Glomerular endothelial cell (primary cell): Measurements from ENCODE around the gene AADACL4. TPM values are rescaled to one million over a fixed set of nuclear protein-coding genes. Genes with fewer than 3 reads are reported as not detected.

ENCODE experiments used
- DNase-seq: peaks from one replicate; pipeline ENCODE4 v3.0.0-alpha.2; 2011; ENCODE audit warnings: low read depth, low spot score; ENCODE audit errors: extremely low read depth
- total RNA-seq: library from RNA; depleted of rRNA; stranded (reverse); fragments of >200 nt; gene quantifications from 2 replicates; pipeline ENCODE4 v1.2.3, GENCODE V29; 2015

AADACL4 gene
- total RNA-seq, 1 donor from 2014 or later = not detected

- DNase-seq = no peak
These were observed 32.9 kb upstream of the AADACL4 start for GRCh38 chr1:12610941-12611340.

GRCh38 chr1:12613180-12613579 lies 30.7 kb upstream of the AADACL4 start:
- no peak for DNase-seq

- no peak for DNase-seq
These were observed 29.3 kb upstream of the AADACL4 start for GRCh38 chr1:12614402-12615158.

GRCh38 chr1:12615159-12615864 lies 28.6 kb upstream of the AADACL4 start:
- no peak for DNase-seq

GRCh38 chr1:12615865-12616708 lies 27.8 kb upstream of the AADACL4 start:
- DNase-seq = no peak

GRCh38 chr1:12616709-12617373 lies 27.0 kb upstream of the AADACL4 start:
- DNase-seq = no peak

GRCh38 chr1:12617511-12617900 lies 26.4 kb upstream of the AADACL4 start:
- no peak for DNase-seq

GRCh38 chr1:12617901-12618660 lies 25.8 kb upstream of the AADACL4 start, which contains the start of gene DHRS3:
Gene DHRS3, minus strand, starts transcription at chr1:12618210. Its CDS starts 862 bp downstream, at chr1:12617348.
- no peak for DNase-seq

GRCh38 chr1:12618661-12618964 lies 25.3 kb upstream of the AADACL4 start:
- no peak for DNase-seq

- DNase-seq = no peak
These were observed 24.7 kb upstream of the AADACL4 start for GRCh38 chr1:12618965-12619791.

GRCh38 chr1:12619792-12620487 lies 23.9 kb upstream of the AADACL4 start:
- no peak for DNase-seq

GRCh38 chr1:12620488-12620865 lies 23.4 kb upstream of the AADACL4 start:
- DNase-seq = no peak

- no peak for DNase-seq
These were observed 23.0 kb upstream of the AADACL4 start for GRCh38 chr1:12620931-12621330.

GRCh38 chr1:12621346-12622335 lies 22.2 kb upstream of the AADACL4 start:
- no peak for DNase-seq

- no peak for DNase-seq
These were observed 21.4 kb upstream of the AADACL4 start for GRCh38 chr1:12622506-12622905.

GRCh38 chr1:12625276-12625675 lies 18.6 kb upstream of the AADACL4 start:
- no peak for DNase-seq

- DNase-seq = no peak
These were observed 17.0 kb upstream of the AADACL4 start for GRCh38 chr1:12626888-12627287.

GRCh38 chr1:12627296-12627695 lies 16.6 kb upstream of the AADACL4 start:
- no peak for DNase-seq
